Measurements from ENCODE around the gene SEPTIN8.

The SEPTIN8 gene

GRCh38 chr5:132779961-132780360 is 2.9 kb upstream of the SEPTIN8 start:
- FAIRE-seq = no peak

GRCh38 chr5:132778856-132779255 is 1.8 kb upstream of the SEPTIN8 start:
- no peak for FAIRE-seq

GRCh38 chr5:132778129-132778528 is 1.1 kb upstream of the SEPTIN8 start:
- no peak for FAIRE-seq

- no peak for FAIRE-seq
Measured at GRCh38 chr5:132776938-132777208, 166 bp downstream of the SEPTIN8 start.

- FAIRE-seq = no peak
Measured at GRCh38 chr5:132776131-132776937, 705 bp downstream of the SEPTIN8 start.

- no peak for FAIRE-seq
Measured at GRCh38 chr5:132775476-132775961, 1.5 kb downstream of the SEPTIN8 start.

GRCh38 chr5:132774896-132775295 is 2.1 kb downstream of the SEPTIN8 start:
- no peak for FAIRE-seq

- no peak for FAIRE-seq
Measured at GRCh38 chr5:132774406-132774805, 2.6 kb downstream of the SEPTIN8 start.

GRCh38 chr5:132773601-132774355 is 3.3 kb downstream of the SEPTIN8 start:
- no peak for FAIRE-seq

- no peak for FAIRE-seq
Measured at GRCh38 chr5:132773114-132773513, 3.9 kb downstream of the SEPTIN8 start.

GRCh38 chr5:132772291-132773070 is 4.6 kb downstream of the SEPTIN8 start:
- FAIRE-seq = no peak

- no peak for FAIRE-seq
Measured at GRCh38 chr5:132771503-132771998, 5.5 kb downstream of the SEPTIN8 start.

GRCh38 chr5:132770476-132771159 is 6.4 kb downstream of the SEPTIN8 start:
- FAIRE-seq = no peak

GRCh38 chr5:132768485-132768868 is 8.6 kb downstream of the SEPTIN8 start:
- FAIRE-seq = no peak

- no peak for FAIRE-seq
Measured at GRCh38 chr5:132767150-132767549, 9.9 kb downstream of the SEPTIN8 start.

- no peak for FAIRE-seq
Measured at GRCh38 chr5:132766806-132767055, 10.3 kb downstream of the SEPTIN8 start.

GRCh38 chr5:132766020-132766805 is 10.8 kb downstream of the SEPTIN8 start:
- no peak for FAIRE-seq

GRCh38 chr5:132765311-132766019 is 11.6 kb downstream of the SEPTIN8 start:
- FAIRE-seq = no peak

GRCh38 chr5:132764671-132765238 is 12.3 kb downstream of the SEPTIN8 start:
- FAIRE-seq = no peak

- no peak for FAIRE-seq
Measured at GRCh38 chr5:132764051-132764450, 13.0 kb downstream of the SEPTIN8 start.
